GM23338 (cell line): Measurements from ENCODE around the gene GPT2.

Source experiments
- CREB1 ChIP-seq: fragments of 250-450 bp; sonication (Bioruptor Pico); IDR thresholded peaks from 2 replicates; pipeline ENCODE4 v1.5.0; 2020; ENCODE audit warnings: low read depth, mild to moderate bottlenecking, moderate library complexity
- CTCF ChIP-seq, 2 experiments: fragments of 200-600 bp in 1 of 2; sonication (generic) in 1 of 2; conservative IDR thresholded peaks; 2 replicates each; pipeline versions ENCODE4 v1.5.1 to v1.6.1; 2016 to 2017; ENCODE audit warnings: antibody characterized with exemption in 2 of 2, low read depth in 2 of 2, mild to moderate bottlenecking in 2 of 2, moderate library complexity in 1 of 2
- ETS1 ChIP-seq: IDR thresholded peaks from 2 replicates; pipeline ENCODE4 v1.6.1; 2016; ENCODE audit warnings: antibody characterized with exemption
- EZH2 ChIP-seq: fragments of 200-600 bp; sonication (generic); IDR thresholded peaks from one replicate; pipeline ENCODE4 v1.8.0; 2017; ENCODE audit warnings: antibody characterized with exemption, mild to moderate bottlenecking, low read depth; ENCODE audit not compliant: unreplicated experiment
- EZH2phosphoT487 ChIP-seq: fragments of 200-600 bp; sonication (generic); IDR thresholded peaks from one replicate; pipeline ENCODE4 v1.8.1; 2018; ENCODE audit warnings: antibody characterized with exemption; ENCODE audit not compliant: unreplicated experiment
- JUNB ChIP-seq: IDR thresholded peaks from one replicate; pipeline ENCODE4 v1.6.1; 2016; ENCODE audit warnings: antibody characterized with exemption; ENCODE audit not compliant: unreplicated experiment
- NANOG ChIP-seq: IDR thresholded peaks from 2 replicates; pipeline ENCODE4 v1.6.1; 2016; ENCODE audit warnings: antibody characterized with exemption, borderline replicate concordance
- POLR2AphosphoS5 ChIP-seq: IDR thresholded peaks from 2 replicates; pipeline ENCODE4 v1.6.1; 2016; ENCODE audit warnings: antibody characterized with exemption, low read depth
- REST ChIP-seq: IDR thresholded peaks from one replicate; pipeline ENCODE4 v1.6.1; 2018; ENCODE audit warnings: antibody characterized with exemption; ENCODE audit not compliant: unreplicated experiment
- STAT1 ChIP-seq: IDR thresholded peaks from one replicate; pipeline ENCODE4 v1.6.1; 2016; ENCODE audit warnings: antibody characterized with exemption; ENCODE audit not compliant: unreplicated experiment
- ZNF114 ChIP-seq: fragments of 250-450 bp; sonication (Bioruptor Pico); IDR thresholded peaks from 2 replicates; pipeline ENCODE4 v1.5.0; 2020; ENCODE audit warnings: mild to moderate bottlenecking, moderate library complexity
- ZNF331 ChIP-seq: fragments of 250-450 bp; sonication (Bioruptor Pico); IDR thresholded peaks from 2 replicates; pipeline ENCODE4 v1.5.0; 2020; ENCODE audit warnings: low read depth, mild to moderate bottlenecking, moderate library complexity

GRCh38 chr16:46926470-46927225 is 42.5 kb downstream of the GPT2 start:
- TF ChIP-seq POLR2AphosphoS5 (no peak), CTCF (conservative IDR thresholded peaks at IDR 0.05; ENCODE audit: low read depth in 2 of 2) (no peak), JUNB (no peak), EZH2phosphoT487 (no peak), REST (no peak), NANOG (no peak), EZH2 (no peak), CREB1 (no peak), ZNF114 (no peak), ETS1 (no peak), STAT1 (no peak), ZNF331 (no peak)
